ENCODE data around the gene LHX2. TPM values are rescaled to one million over a fixed set of nuclear protein-coding genes. Genes with fewer than 3 reads are reported as not detected.

LHX2 gene
- total RNA-seq, 2 donors from 2014 or later: 0.23 TPM; not detected in 1

DNA sequence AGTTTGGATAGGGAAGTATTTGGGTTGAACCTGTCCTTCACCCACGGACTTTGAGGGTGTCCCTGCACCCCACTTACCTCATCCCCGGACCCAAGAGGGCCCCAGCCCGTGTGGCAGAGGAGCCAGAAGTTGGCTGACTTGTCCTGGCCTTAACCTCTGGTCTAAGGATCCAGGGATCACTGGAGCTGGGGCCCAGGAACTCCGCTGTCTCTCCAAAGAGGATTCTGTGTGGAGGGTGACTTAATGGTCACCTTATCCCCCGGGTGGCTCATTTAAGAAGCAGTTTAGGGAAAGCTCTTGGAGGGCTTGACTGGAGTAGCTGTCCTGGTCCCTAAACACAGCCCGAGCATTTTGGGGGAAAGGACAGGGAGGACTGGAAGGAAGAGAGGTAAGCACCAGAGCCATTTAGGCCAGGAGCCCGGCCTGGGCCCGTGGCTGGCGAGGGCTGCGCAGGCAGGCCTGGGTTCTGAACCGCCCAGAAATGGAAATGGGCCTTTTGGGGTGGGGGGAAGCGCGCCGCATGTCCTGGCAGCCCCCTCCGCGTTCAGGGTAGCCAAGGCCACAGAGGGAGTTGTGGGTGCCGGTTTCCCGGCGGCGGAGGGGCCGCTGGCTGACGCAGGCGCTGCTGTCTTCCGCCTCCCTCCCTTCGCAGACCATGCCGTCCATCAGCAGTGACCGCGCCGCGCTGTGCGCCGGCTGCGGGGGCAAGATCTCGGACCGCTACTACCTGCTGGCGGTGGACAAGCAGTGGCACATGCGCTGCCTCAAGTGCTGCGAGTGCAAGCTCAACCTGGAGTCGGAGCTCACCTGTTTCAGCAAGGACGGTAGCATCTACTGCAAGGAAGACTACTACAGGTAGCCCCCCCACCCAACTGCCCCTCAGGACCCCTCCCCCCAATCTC lies 2.0 kb downstream of the LHX2 start:
- 16% methylated on average over 36 of the region's 40 CpGs for WGBS
- Histone ChIP-seq H3K4me1 (replicated peaks) (peaks cover 4% of the 10 kb centered on the region), H3K27ac (no peak overlapping the region), H3K4me3 (no peak overlapping the region), H3K9me3 (no peaks in the 10 kb centered on the region), H3K36me3 (no peaks in the 10 kb centered on the region), H3K27me3 (replicated peaks; ENCODE audit: insufficient read depth) (peaks cover 83% of the 10 kb centered on the region)
- DNase-seq (ENCODE audit: low spot score): no peak
- no peak for TF ChIP-seq POLR2A (IDR thresholded peaks at IDR 0.05)
- intact Hi-C loops (cut with DNase I): no loop called here

DNA sequence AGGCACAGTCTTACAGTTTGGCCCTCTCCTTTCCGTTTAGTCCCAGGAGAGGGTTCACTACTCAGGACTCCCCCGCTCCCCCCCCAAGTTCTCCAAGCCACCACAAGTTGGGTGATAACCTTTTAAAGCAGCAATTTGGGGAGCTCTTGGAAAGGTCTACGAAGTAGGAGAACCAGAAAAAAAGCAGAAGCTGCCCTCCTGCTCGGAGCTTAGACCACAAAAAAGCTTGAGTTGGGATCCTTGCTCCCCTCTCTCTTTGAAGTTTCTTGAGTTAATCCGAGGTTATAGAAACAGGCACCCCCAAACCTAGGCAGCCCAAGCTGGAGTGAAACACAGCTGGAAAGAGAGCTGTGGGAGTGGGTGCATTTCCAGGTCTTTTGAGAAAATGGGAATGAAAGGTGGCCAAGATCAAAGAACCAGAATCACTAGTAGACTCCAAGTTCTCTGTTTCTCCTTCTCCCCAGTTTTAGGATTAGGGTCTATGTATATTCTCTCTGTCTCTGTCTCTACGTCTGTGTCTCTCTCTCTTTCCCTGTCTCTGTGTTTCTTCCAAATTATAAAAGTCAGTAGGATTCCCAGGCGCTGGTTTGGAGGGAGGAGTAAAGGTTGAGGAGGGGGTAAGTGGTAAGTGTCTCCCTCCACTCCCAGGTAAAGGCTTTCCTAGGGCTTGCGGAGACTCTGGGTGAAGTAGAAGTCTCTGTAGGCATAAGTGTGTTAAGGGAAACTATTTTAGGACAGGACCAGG lies 2.8 kb downstream of the LHX2 start:
- H3K4me1 ChIP-seq (replicated peaks): peaks cover 4% of the 10 kb centered on the region
- no peak overlapping the region for H3K4me3 ChIP-seq
- 33% methylated on average over 8 of the region's 8 CpGs for WGBS
- TF ChIP-seq POLR2A (IDR thresholded peaks at IDR 0.05) (no peak), POLR2AphosphoS5 (IDR thresholded peaks at IDR 0.05) (no peak)
- TF ChIP-seq, protein P1, sequence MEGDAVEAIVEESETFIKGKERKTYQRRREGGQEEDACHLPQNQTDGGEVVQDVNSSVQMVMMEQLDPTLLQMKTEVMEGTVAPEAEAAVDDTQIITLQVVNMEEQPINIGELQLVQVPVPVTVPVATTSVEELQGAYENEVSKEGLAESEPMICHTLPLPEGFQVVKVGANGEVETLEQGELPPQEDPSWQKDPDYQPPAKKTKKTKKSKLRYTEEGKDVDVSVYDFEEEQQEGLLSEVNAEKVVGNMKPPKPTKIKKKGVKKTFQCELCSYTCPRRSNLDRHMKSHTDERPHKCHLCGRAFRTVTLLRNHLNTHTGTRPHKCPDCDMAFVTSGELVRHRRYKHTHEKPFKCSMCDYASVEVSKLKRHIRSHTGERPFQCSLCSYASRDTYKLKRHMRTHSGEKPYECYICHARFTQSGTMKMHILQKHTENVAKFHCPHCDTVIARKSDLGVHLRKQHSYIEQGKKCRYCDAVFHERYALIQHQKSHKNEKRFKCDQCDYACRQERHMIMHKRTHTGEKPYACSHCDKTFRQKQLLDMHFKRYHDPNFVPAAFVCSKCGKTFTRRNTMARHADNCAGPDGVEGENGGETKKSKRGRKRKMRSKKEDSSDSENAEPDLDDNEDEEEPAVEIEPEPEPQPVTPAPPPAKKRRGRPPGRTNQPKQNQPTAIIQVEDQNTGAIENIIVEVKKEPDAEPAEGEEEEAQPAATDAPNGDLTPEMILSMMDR (IDR thresholded peaks at IDR 0.05): no peak
- no peaks in the 10 kb centered on the region for H3K9me3 ChIP-seq
- no peak overlapping the region for H3K27ac ChIP-seq
- H3K27me3 ChIP-seq (replicated peaks; ENCODE audit: insufficient read depth): peaks cover 82% of the 10 kb centered on the region
- intact Hi-C loops (cut with DNase I): no loop called here
- DNase-seq (ENCODE audit: low spot score): no peak
- H3K36me3 ChIP-seq: no peaks in the 10 kb centered on the region

DNA sequence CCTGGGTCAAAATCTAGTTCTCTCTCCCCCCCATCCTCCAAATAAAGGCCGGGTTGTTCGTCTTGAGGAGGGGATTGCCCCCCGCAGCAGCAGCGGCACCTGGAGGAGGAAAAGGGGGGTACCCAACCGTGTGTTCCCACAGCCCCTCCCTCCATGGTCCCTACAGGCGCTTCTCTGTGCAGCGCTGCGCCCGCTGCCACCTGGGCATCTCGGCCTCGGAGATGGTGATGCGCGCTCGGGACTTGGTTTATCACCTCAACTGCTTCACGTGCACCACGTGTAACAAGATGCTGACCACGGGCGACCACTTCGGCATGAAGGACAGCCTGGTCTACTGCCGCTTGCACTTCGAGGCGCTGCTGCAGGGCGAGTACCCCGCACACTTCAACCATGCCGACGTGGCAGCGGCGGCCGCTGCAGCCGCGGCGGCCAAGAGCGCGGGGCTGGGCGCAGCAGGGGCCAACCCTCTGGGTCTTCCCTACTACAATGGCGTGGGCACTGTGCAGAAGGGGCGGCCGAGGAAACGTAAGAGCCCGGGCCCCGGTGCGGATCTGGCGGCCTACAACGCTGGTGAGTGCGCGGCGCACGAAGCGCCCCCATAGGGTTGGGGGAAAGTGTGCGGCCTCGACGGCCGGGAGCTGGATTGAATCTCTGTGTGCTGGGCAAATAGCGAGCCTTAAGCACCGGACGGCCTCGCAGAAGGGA lies 3.5 kb downstream of the LHX2 start:
- DNase-seq (ENCODE audit: low spot score): no peak
- 14% methylated on average over 57 of the region's 57 CpGs for WGBS
- peaks cover 4% of the 10 kb centered on the region for H3K4me1 ChIP-seq (replicated peaks)
- intact Hi-C loops (cut with DNase I): no loop called here
- no peak for TF ChIP-seq POLR2A (IDR thresholded peaks at IDR 0.05)
- no peak for TF ChIP-seq POLR2AphosphoS5 (IDR thresholded peaks at IDR 0.05)
- TF ChIP-seq, protein P1 (IDR thresholded peaks at IDR 0.05): no peak
- H3K27ac ChIP-seq: no peak overlapping the region
- H3K9me3 ChIP-seq: no peaks in the 10 kb centered on the region
- peaks cover 80% of the 10 kb centered on the region for H3K27me3 ChIP-seq (replicated peaks; ENCODE audit: insufficient read depth)
- no peak overlapping the region for H3K4me3 ChIP-seq
- H3K36me3 ChIP-seq: no peaks in the 10 kb centered on the region

DNA sequence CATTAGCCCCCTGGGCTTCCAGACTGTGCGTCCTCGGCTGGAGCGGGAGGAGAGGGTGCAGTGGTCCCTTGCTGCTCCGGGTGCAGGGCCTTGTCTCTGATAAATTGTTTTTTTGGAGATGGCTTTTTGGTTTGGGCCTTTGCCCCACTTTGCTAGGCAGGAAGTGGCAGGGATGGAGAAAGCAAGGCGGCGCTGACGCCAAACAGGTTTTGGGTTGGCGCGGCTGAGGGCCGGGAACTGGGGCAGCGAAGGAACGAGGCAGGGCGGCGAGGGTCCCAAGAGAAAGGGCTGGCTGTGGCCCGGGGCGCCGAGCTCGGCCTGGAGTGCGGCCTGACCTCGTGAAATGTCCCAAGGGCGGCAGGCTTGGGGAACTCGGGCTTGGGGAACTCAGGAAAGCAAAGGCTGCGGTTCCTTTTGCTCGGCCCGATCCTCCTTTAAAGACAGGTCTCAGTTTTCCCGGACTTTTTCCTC lies 4.1 kb downstream of the LHX2 start:
- intact Hi-C loops (cut with DNase I): no loop called here
- TF ChIP-seq, protein P1 (IDR thresholded peaks at IDR 0.05): no peak
- TF ChIP-seq POLR2AphosphoS5 (IDR thresholded peaks at IDR 0.05) (no peak), POLR2A (IDR thresholded peaks at IDR 0.05) (no peak)
- Histone ChIP-seq H3K27me3 (replicated peaks; ENCODE audit: insufficient read depth) (peaks cover 76% of the 10 kb centered on the region), H3K27ac (no peak overlapping the region), H3K4me1 (replicated peaks) (peaks cover 4% of the 10 kb centered on the region), H3K36me3 (no peaks in the 10 kb centered on the region), H3K9me3 (no peaks in the 10 kb centered on the region), H3K4me3 (no peak overlapping the region)
- DNase-seq (ENCODE audit: low spot score): no peak
- 8% methylated on average over 24 of the region's 26 CpGs for WGBS

Measured in prostate gland (tissue), 2 donors.